ENCODE measurements around the gene RASA4B. TPM values are rescaled to one million over a fixed set of nuclear protein-coding genes. Genes with fewer than 3 reads are reported as not detected.

The RASA4B gene
- total RNA-seq, 4 donors from 2014 or later: 5.0 to 9.1 (median 6.7) TPM

DNA sequence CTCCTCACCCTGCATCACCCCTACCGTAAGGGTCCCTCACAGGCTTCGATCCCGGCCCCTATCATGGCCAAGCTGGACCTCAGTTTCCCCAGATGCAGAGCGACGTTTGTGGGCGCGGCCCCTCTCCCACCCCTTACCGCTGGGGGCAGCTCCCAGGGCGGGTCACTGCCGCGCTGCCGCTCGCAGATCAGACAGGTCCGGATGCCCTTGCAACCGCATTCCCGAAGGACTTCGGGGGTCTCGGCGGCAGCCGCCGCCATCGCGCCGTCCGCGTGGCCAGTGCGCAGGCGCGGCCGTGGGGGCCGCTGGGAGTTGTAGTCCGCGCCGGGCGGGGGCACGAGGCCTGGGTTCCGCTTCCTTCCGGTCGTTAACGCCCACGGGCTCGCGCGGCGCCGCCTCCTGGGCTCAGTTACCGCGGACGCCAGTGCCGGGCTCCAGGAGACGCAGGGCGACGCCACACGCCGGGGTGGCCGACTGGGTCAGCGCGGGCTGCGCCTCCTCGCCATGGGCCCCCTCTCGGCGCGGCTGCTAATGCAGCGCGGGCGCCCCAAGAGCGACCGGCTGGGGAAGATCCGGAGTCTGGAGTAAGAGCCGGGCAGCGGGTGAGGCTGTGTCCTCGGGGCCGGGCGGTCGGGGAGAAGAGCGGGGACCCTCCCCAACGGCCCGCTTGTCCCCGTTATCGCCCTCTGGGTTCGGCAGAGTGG, 52.8 kb downstream of the RASA4B start, which contains the start of the genes ALKBH4 and LRWD1:
TSS of gene ALKBH4 (minus strand) at position 287 of the 704 bp plus-strand sequence. CDS start at position 260, 27 bp downstream.
TSS of gene LRWD1 (plus strand) at position 408 of the 704 bp plus-strand sequence. CDS start at position 505, 97 bp downstream.
- DNase-seq (ENCODE audit: low spot score) (peak; percentile 79), ATAC-seq (ENCODE audit: low FRiP score) (peak; percentile 88)
- TF ChIP-seq, protein P1, sequence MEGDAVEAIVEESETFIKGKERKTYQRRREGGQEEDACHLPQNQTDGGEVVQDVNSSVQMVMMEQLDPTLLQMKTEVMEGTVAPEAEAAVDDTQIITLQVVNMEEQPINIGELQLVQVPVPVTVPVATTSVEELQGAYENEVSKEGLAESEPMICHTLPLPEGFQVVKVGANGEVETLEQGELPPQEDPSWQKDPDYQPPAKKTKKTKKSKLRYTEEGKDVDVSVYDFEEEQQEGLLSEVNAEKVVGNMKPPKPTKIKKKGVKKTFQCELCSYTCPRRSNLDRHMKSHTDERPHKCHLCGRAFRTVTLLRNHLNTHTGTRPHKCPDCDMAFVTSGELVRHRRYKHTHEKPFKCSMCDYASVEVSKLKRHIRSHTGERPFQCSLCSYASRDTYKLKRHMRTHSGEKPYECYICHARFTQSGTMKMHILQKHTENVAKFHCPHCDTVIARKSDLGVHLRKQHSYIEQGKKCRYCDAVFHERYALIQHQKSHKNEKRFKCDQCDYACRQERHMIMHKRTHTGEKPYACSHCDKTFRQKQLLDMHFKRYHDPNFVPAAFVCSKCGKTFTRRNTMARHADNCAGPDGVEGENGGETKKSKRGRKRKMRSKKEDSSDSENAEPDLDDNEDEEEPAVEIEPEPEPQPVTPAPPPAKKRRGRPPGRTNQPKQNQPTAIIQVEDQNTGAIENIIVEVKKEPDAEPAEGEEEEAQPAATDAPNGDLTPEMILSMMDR (IDR thresholded peaks at IDR 0.05): no peak

DNA sequence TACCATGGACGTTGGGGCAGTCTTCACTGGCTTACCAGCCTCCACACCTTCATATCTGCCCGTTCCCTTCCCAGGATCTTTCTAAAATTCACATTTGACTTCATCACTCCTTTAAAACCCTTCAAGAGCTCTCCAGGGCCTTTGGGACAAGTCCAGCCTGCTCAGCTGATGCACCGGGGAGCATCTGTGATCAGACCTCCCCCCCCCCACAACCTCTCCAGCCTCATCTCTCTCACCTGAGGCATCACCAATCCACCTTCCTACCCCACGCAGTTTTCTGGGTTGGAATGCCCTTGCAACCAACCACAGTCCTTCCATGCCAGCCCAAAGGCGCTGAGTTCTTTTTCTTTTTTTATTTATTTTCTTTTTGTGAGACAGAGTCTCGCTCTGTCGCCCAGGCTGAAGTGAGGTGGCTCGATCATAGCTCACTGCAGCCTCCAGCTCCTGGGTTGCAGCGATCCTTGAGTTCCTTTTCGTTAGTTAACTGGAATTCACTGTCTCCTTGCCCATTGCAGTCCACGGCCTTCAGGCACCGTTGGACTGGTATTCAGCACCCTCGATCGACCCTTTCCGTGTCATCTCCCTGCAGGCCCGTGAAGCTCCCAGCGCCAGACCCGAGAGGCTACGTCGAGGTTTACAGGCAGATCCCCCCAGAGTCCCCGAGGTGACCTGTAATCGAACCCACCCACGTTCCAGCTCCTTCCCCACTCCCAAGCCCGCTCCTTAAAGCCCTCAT, 53.6 kb downstream of the RASA4B start:
- TF ChIP-seq, protein P1 (IDR thresholded peaks at IDR 0.05): no peak
- DNase-seq (ENCODE audit: low spot score) (no peak), ATAC-seq (ENCODE audit: low FRiP score) (no peak)

DNA sequence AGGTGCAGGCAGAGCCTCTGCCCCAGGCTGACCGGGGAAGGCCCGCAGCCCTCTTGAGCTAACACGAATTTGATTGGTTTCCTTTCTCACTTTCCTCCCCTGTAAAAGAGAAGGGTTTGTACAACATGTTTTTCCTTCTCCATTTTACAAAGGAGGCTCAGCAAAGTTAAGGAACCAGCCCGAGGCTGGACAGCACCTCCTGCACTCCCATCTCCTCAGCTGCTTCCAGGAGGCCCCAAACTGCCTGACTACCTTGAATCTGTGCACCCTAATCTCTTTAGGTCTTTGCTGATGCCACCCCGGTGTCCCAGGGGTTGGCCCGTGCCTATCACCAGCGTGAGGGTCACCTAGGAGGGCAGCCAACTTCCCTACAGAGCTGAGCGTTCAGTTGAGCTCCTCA, 57.1 kb downstream of the RASA4B start:
- no peak for ATAC-seq (ENCODE audit: low FRiP score)
- no peak for DNase-seq (ENCODE audit: low spot score)
- TF ChIP-seq, protein P1 (IDR thresholded peaks at IDR 0.05): no peak

DNA sequence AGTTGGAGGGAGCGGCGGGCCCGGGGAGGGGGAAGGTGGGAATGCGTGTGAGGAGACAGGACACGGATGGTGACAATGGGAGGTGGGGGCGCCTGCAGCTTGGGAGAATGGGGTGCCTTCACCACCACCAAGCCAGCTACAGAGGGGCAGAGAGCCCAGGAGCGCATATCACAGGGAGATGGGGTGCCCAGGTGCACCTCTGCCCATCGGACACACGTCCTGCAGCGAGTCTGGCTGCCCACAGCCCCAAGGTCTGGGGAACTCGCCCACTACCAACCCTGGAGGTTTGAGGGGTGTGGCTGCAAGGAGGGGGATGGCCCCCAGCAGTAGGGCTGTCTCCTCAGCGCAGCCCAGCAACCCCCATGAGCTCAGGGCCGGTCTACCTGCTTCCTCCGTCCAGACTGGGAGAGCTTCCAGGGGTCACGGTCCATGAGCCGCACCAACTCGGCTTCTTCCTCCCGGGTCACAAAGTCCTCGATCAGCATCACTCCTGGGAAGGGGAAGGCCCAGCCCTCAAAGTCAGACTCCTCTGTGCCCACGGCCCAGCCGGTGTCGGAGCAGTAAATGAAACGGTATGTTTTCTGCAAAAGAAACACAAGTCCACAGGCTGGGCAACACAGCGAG, 58.2 kb downstream of the RASA4B start:
- TF ChIP-seq, protein P1 (IDR thresholded peaks at IDR 0.05): no peak
- ATAC-seq (ENCODE audit: low FRiP score) (no peak), DNase-seq (ENCODE audit: low spot score) (no peak)

DNA sequence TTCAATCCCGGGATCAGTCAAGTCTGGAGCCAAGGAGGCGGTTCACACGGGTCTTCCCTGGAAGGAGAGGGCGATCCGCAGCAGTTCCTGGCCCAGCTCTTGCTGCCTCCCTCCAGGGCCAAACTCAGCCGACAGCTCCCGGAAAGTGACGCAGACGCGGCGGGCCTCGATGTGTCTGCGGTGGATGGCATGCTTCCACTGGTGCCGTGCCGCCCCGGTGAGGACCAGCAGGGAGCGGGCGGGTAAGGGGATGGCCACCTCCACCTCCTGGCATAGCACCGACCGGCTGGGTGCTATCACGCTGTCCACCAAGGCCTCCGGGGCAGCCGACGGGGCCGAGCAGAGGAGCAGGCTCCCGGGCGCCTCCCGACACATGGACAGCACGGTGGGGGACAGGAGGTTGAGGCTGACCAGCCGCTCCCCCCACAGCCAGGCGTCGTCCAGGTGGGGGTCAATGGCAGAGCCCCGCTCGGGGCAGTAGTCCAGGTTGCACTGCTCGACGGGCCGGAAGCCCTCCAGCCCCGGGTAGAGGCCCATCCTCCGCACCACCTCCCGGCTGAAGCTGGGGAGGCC, 60.1 kb downstream of the RASA4B start:
- ATAC-seq (ENCODE audit: low FRiP score): no peak

DNA sequence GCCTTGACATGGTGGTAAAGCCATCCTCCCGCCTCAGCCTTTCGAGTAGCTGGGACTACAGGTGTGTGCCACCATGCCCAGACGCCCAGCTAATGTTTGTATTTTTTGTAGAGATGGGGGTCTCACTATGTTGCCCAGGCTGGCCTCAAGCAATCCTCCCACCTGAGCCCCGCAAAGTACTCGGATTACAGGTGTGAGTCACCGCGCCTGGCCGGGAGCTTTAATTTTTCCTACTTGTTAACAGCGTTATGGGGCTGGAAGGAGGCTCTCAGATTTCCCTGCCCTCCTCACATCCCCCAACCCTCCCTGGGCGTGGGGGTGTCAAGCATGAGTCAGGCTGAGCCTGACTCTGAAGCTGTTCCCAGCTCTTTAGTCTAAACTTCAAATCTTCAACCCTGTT, 61.2 kb downstream of the RASA4B start:
- ATAC-seq (ENCODE audit: low FRiP score) (no peak), DNase-seq (ENCODE audit: low spot score) (no peak)
- TF ChIP-seq, protein P1 (IDR thresholded peaks at IDR 0.05): no peak

More for the DNA sequence above, 60.1 kb downstream of the RASA4B start:
- TF ChIP-seq, protein P1 (IDR thresholded peaks at IDR 0.05): no peak
- no peak for DNase-seq (ENCODE audit: low spot score)

Data from omental fat pad (tissue), 4 donors.